Measurements from ENCODE around the gene ZDHHC19.
"Not testable (repeated sequence)": the region's sequence is repeated elsewhere in the genome, so short reads cannot be mapped to it uniquely, and the experiment has no call there.

The ZDHHC19 gene

GRCh38 chr3:196165850-196166249 lies 45.4 kb downstream of the ZDHHC19 start:
- Histone ChIP-seq H3K9me3 (no peaks in the 10 kb centered on the region), H3K4me3 (no peak overlapping the region), H3K27me3 (no peaks in the 10 kb centered on the region), H3K27ac (no peak overlapping the region), H3K36me3 (no peaks in the 10 kb centered on the region), H3K4me1 (no peaks in the 10 kb centered on the region)
- DNase-seq: no peak
- TF ChIP-seq, protein P1, sequence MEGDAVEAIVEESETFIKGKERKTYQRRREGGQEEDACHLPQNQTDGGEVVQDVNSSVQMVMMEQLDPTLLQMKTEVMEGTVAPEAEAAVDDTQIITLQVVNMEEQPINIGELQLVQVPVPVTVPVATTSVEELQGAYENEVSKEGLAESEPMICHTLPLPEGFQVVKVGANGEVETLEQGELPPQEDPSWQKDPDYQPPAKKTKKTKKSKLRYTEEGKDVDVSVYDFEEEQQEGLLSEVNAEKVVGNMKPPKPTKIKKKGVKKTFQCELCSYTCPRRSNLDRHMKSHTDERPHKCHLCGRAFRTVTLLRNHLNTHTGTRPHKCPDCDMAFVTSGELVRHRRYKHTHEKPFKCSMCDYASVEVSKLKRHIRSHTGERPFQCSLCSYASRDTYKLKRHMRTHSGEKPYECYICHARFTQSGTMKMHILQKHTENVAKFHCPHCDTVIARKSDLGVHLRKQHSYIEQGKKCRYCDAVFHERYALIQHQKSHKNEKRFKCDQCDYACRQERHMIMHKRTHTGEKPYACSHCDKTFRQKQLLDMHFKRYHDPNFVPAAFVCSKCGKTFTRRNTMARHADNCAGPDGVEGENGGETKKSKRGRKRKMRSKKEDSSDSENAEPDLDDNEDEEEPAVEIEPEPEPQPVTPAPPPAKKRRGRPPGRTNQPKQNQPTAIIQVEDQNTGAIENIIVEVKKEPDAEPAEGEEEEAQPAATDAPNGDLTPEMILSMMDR (IDR thresholded peaks at IDR 0.05): no peak
- intact Hi-C loops (cut with DNase I; ENCODE audit: low total_unique reads): no loop called here

DNA sequence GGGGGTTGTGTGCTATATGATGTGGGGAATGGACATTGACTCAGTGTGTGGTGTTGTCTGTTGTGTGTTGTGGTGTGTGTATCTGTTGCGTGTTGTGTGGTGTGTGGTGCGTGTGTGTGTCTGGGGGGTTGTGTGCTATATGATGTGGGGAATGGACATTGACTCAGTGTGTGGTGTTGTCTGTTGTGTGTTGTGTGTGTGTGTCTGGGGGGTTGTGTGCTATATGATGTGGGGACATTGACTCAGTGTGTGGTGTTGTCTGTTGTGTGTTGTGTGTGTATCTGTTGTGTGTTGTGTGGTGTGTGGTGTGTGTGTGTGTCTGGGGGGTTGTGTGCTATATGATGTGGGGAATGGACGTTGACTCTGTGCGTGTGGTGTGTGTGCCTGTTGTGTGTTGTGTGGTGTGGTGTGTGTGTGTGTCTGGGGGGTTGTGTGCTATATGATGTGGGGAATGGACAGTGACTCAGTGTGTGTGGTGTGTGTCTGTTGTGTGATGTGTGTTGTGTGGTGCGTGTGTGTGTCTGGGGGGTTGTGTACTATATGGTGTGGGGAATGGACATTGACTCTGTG lies 46.1 kb downstream of the ZDHHC19 start:
- H3K4me1 ChIP-seq; intact Hi-C loops (cut with DNase I; ENCODE audit: low total_unique reads); H3K9me3 ChIP-seq; H3K36me3 ChIP-seq; H3K27ac ChIP-seq; DNase-seq; H3K4me3 ChIP-seq; H3K27me3 ChIP-seq: not testable (repeated sequence)

DNA sequence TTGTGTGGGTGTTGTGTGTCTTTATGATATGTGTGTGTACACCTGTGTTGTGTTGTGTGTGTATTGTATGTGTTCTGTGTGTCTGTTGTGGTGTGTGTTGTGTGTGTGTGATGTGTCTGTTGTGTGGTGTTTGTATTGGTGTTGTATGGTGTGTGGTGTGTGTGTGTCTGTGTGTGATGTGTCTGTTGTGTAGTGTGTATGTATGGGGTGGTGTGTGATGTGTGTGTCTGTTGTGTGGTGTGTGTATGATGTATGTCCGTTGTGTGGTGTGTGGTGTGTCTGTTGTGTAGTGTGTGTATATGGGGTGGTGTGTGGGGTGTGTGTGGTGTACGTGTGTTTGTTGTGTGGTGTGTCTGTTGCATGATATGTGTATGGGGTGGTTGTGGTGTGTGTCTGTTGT lies 46.6 kb downstream of the ZDHHC19 start:
- intact Hi-C loops (cut with DNase I; ENCODE audit: low total_unique reads): no loop called here
- TF ChIP-seq, protein P1 (IDR thresholded peaks at IDR 0.05): no peak
- no peaks in the 10 kb centered on the region for H3K9me3 ChIP-seq
- H3K27me3 ChIP-seq: no peaks in the 10 kb centered on the region
- no peaks in the 10 kb centered on the region for H3K36me3 ChIP-seq
- H3K27ac ChIP-seq: no peak overlapping the region
- no peak for DNase-seq
- H3K4me1 ChIP-seq: no peaks in the 10 kb centered on the region
- H3K4me3 ChIP-seq: no peak overlapping the region

DNA sequence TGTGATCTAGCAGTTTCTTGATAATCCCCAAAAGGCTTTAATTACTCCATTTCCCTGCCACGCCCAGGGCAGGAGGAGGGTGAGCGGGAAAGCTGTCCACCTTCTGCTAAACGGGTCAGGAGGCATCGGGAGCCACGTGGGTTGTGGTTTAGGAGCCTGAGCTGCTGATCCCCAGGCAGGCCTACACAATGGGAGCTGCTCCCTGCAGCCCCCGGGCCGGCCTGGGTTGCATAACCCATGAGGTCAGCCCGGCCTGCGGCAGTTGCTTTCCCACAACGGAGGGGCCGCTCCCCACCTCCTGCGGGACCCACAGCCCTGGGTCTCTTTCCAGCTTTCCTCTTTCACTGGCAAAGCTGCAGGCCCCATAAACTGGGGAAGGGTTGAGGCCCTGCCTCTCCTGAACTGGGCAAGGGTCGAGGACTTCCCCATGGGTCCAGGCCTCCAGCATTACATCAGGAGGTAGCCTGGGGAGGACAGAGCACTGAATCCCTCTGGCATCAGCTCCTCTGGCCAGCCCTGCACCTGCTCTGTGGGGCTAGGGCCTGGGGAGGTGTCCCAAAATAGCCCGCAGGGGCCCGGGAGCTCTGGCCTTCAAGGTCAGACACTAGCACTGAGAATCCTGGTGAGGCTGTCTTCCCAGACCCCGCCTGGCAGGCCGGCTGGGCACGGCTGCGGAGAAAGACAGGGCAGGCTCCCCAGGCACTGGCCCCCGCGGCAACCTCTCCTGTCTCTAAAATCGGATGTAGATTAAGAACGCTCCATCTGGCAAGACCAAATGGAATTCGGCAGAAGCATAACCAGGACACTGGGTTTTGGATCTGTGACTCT lies 47.3 kb downstream of the ZDHHC19 start:
- Histone ChIP-seq H3K4me1 (no peaks in the 10 kb centered on the region), H3K27me3 (peaks cover 0 to under 1% of the 10 kb centered on the region in 2 donors), H3K4me3 (no peak overlapping the region), H3K36me3 (no peaks in the 10 kb centered on the region), H3K9me3 (no peaks in the 10 kb centered on the region), H3K27ac (no peak overlapping the region)
- DNase-seq: no peak
- TF ChIP-seq, protein P1 (IDR thresholded peaks at IDR 0.05): no peak
- intact Hi-C loops (cut with DNase I; ENCODE audit: low total_unique reads): no loop called here

DNA sequence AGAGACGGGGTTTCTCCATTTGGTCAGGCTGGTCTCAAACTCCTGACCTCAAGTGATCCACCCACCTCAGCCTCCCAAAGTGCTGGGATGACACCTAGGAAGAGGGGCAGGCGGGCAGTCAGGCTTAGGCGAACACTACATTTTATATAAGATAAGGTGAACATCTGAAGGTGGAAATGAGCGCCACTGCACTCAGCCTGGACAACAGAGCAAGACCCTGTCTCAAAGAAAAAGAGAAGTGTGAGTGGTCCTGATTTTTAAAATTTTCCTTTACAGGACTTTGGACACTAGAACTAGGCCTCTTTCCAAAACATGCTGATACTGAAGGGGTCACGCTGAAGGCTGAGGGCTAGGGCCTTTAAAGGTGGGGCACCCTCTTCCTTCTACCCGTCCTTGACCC lies 48.0 kb downstream of the ZDHHC19 start:
- intact Hi-C loops (cut with DNase I; ENCODE audit: low total_unique reads): no loop called here

GRCh38 chr3:196162679-196163078 lies 48.5 kb downstream of the ZDHHC19 start:
- no peak for DNase-seq
- Histone ChIP-seq H3K36me3 (no peaks in the 10 kb centered on the region), H3K4me1 (no peaks in the 10 kb centered on the region), H3K4me3 (no peak overlapping the region), H3K27ac (no peak overlapping the region), H3K27me3 (peaks cover 0 to 3% of the 10 kb centered on the region in 2 donors), H3K9me3 (no peaks in the 10 kb centered on the region)
- intact Hi-C loops (cut with DNase I; ENCODE audit: low total_unique reads): no loop called here
- TF ChIP-seq, protein P1 (IDR thresholded peaks at IDR 0.05): no peak

More for the DNA sequence above, 48.0 kb downstream of the ZDHHC19 start:
- Histone ChIP-seq H3K27ac (no peak overlapping the region), H3K27me3 (peaks cover 0 to 3% of the 10 kb centered on the region in 2 donors), H3K4me3 (no peak overlapping the region), H3K36me3 (no peaks in the 10 kb centered on the region), H3K4me1 (no peaks in the 10 kb centered on the region), H3K9me3 (no peaks in the 10 kb centered on the region)
- TF ChIP-seq, protein P1 (IDR thresholded peaks at IDR 0.05): no peak
- no peak for DNase-seq

Data from tibial artery (tissue), 4 donors.